ENCODE data around the gene GEMIN5. TPM values are rescaled to one million over a fixed set of nuclear protein-coding genes. Genes with fewer than 3 reads are reported as not detected.
"Not testable (repeated sequence)": the region's sequence is repeated elsewhere in the genome, so short reads cannot be mapped to it uniquely, and the experiment has no call there.

GEMIN5 gene
- polyA plus RNA-seq, 6 donors from 2014 or later: 3.5 to 16.3 (median 10.7) TPM

GRCh38 chr5:154966874-154967273 lies 28.9 kb upstream of the GEMIN5 start:
- ATAC-seq (ENCODE audit: low read depth in 2 of 2): no peak
- Mint-ChIP-seq H3K9me3 (no peaks in the 10 kb centered on the region), H3K36me3 (peaks cover 20 to 30% of the 10 kb centered on the region in 2 donors), H3K27ac (peak overlapping the region in 1 of 6 donors; percentile 17), H3K4me1 (peaks cover 0 to 7% (median 3%) of the 10 kb centered on the region in 3 donors), H3K27me3 (no peaks in the 10 kb centered on the region), H3K4me3 (peak overlapping the region in 1 of 8 donors; percentile 17)
- DNase-seq: no peak

GRCh38 chr5:154966081-154966841 lies 28.2 kb upstream of the GEMIN5 start:
- peaks cover 20 to 30% of the 10 kb centered on the region in 2 donors for H3K36me3 Mint-ChIP-seq
- no peak for DNase-seq
- H3K27ac Mint-ChIP-seq: peak overlapping the region in 2 of 6 donors; percentile 12 to 17
- no peaks in the 10 kb centered on the region for H3K9me3 Mint-ChIP-seq
- H3K4me3 Mint-ChIP-seq: peak overlapping the region in 1 of 8 donors; percentile 17
- no peaks in the 10 kb centered on the region for H3K27me3 Mint-ChIP-seq
- no peak for ATAC-seq (ENCODE audit: low read depth in 2 of 2)
- H3K4me1 Mint-ChIP-seq: peaks cover 0 to 7% (median 3%) of the 10 kb centered on the region in 3 donors

GRCh38 chr5:154962494-154962893 lies 24.5 kb upstream of the GEMIN5 start:
- Mint-ChIP-seq H3K27ac (no peak overlapping the region), H3K4me3 (no peak overlapping the region), H3K27me3 (no peaks in the 10 kb centered on the region), H3K36me3 (peaks cover 20 to 32% of the 10 kb centered on the region in 2 donors), H3K4me1 (peaks cover 0 to 7% (median 3%) of the 10 kb centered on the region in 3 donors), H3K9me3 (no peaks in the 10 kb centered on the region)
- ATAC-seq (ENCODE audit: low read depth in 2 of 2) (no peak), DNase-seq (no peak)

GRCh38 chr5:154956712-154957111 lies 18.7 kb upstream of the GEMIN5 start:
- ATAC-seq (ENCODE audit: low read depth in 2 of 2): no peak
- no peaks in the 10 kb centered on the region for H3K9me3 Mint-ChIP-seq
- H3K4me1 Mint-ChIP-seq: peaks cover 0 to 5% (median 0%) of the 10 kb centered on the region in 3 donors
- peaks cover 0 to 19% of the 10 kb centered on the region in 2 donors for H3K36me3 Mint-ChIP-seq
- no peak overlapping the region for H3K4me3 Mint-ChIP-seq
- no peaks in the 10 kb centered on the region for H3K27me3 Mint-ChIP-seq
- H3K27ac Mint-ChIP-seq: no peak overlapping the region
- DNase-seq: no peak

GRCh38 chr5:154949781-154950180 lies 11.8 kb upstream of the GEMIN5 start:
- Mint-ChIP-seq H3K4me1 (peaks cover 11 to 25% (median 20%) of the 10 kb centered on the region in 3 donors), H3K36me3 (no peaks in the 10 kb centered on the region), H3K9me3 (no peaks in the 10 kb centered on the region), H3K27ac (peak overlapping the region in 4 of 6 donors; percentile 2 to 77 (median 16)), H3K27me3 (no peaks in the 10 kb centered on the region), H3K4me3 (no peak overlapping the region)
- DNase-seq (no peak), ATAC-seq (ENCODE audit: low read depth in 2 of 2) (no peak)

GRCh38 chr5:154948313-154948712 lies 10.3 kb upstream of the GEMIN5 start:
- H3K27ac Mint-ChIP-seq: no peak overlapping the region
- H3K4me3 Mint-ChIP-seq: no peak overlapping the region
- ATAC-seq (ENCODE audit: low read depth in 2 of 2): no peak
- DNase-seq: no peak
- H3K9me3 Mint-ChIP-seq: no peaks in the 10 kb centered on the region
- peaks cover 11 to 26% (median 20%) of the 10 kb centered on the region in 3 donors for H3K4me1 Mint-ChIP-seq
- no peaks in the 10 kb centered on the region for H3K27me3 Mint-ChIP-seq
- H3K36me3 Mint-ChIP-seq: no peaks in the 10 kb centered on the region

GRCh38 chr5:154947778-154948177 lies 9.8 kb upstream of the GEMIN5 start:
- peak overlapping the region in 1 of 6 donors; percentile 62 for H3K27ac Mint-ChIP-seq
- H3K9me3 Mint-ChIP-seq: no peaks in the 10 kb centered on the region
- peaks cover 17 to 31% (median 23%) of the 10 kb centered on the region in 3 donors for H3K4me1 Mint-ChIP-seq
- no peaks in the 10 kb centered on the region for H3K36me3 Mint-ChIP-seq
- no peak for ATAC-seq (ENCODE audit: low read depth in 2 of 2)
- no peak for DNase-seq
- no peak overlapping the region for H3K4me3 Mint-ChIP-seq
- H3K27me3 Mint-ChIP-seq: no peaks in the 10 kb centered on the region

GRCh38 chr5:154945695-154946301 lies 7.8 kb upstream of the GEMIN5 start:
- peak overlapping the region in 3 of 6 donors; percentile 7 to 71 (median 50) for H3K27ac Mint-ChIP-seq
- DNase-seq: no peak
- H3K4me3 Mint-ChIP-seq: no peak overlapping the region
- no peaks in the 10 kb centered on the region for H3K36me3 Mint-ChIP-seq
- no peaks in the 10 kb centered on the region for H3K27me3 Mint-ChIP-seq
- H3K4me1 Mint-ChIP-seq: peaks cover 26 to 46% (median 37%) of the 10 kb centered on the region in 3 donors
- H3K9me3 Mint-ChIP-seq: no peaks in the 10 kb centered on the region
- ATAC-seq (ENCODE audit: low read depth in 2 of 2): no peak

- Mint-ChIP-seq H3K27ac (no peak overlapping the region), H3K4me3 (no peak overlapping the region), H3K36me3 (no peaks in the 10 kb centered on the region), H3K27me3 (no peaks in the 10 kb centered on the region), H3K4me1 (peaks cover 30 to 38% (median 35%) of the 10 kb centered on the region in 3 donors), H3K9me3 (no peaks in the 10 kb centered on the region)
- ATAC-seq (ENCODE audit: low read depth in 2 of 2) (no peak), DNase-seq (no peak)
These were observed 6.7 kb upstream of the GEMIN5 start for GRCh38 chr5:154944716-154945115.

GRCh38 chr5:154943527-154943926 lies 5.5 kb upstream of the GEMIN5 start:
- ATAC-seq (ENCODE audit: low read depth in 2 of 2): no peak
- H3K9me3 Mint-ChIP-seq: no peaks in the 10 kb centered on the region
- H3K4me1 Mint-ChIP-seq: peaks cover 26 to 34% (median 32%) of the 10 kb centered on the region in 3 donors
- no peak overlapping the region for H3K27ac Mint-ChIP-seq
- H3K4me3 Mint-ChIP-seq: peak overlapping the region in 3 of 8 donors; percentile 35 to 86 (median 43)
- H3K36me3 Mint-ChIP-seq: no peaks in the 10 kb centered on the region
- H3K27me3 Mint-ChIP-seq: no peaks in the 10 kb centered on the region
- DNase-seq: no peak

GRCh38 chr5:154940772-154941620 lies 3.0 kb upstream of the GEMIN5 start, which contains the start of gene MRPL22:
TSS of gene MRPL22 (plus strand) at chr5:154941073. CDS start at chr5:154941111, 38 bp downstream.
- Mint-ChIP-seq H3K36me3 (no peaks in the 10 kb centered on the region), H3K9me3 (no peaks in the 10 kb centered on the region), H3K27me3 (no peaks in the 10 kb centered on the region), H3K27ac (peak within 1 kb of the TSS; percentile 92 to 97 (median 96)), H3K4me1 (peaks cover 33 to 48% (median 36%) of the 10 kb centered on the region in 3 donors), H3K4me3 (peak within 1 kb of the TSS; percentile 88 to 100 (median 98))
- ATAC-seq (ENCODE audit: low read depth in 2 of 2) (peak; percentile 75), DNase-seq (peak; percentile 94)

GRCh38 chr5:154940375-154940771 lies 2.4 kb upstream of the GEMIN5 start:
- Mint-ChIP-seq H3K27ac (peak overlapping the region; percentile 92 to 97 (median 96)), H3K36me3 (peaks cover 0 to under 1% of the 10 kb centered on the region in 2 donors), H3K4me1 (peaks cover 35 to 52% (median 37%) of the 10 kb centered on the region in 3 donors), H3K4me3 (peak overlapping the region; percentile 88 to 100 (median 98)), H3K27me3 (no peaks in the 10 kb centered on the region), H3K9me3 (no peaks in the 10 kb centered on the region)
- no peak for ATAC-seq (ENCODE audit: low read depth in 2 of 2)
- DNase-seq: no peak

GRCh38 chr5:154939387-154939786 lies 1.4 kb upstream of the GEMIN5 start:
- H3K9me3 Mint-ChIP-seq; ATAC-seq (ENCODE audit: low read depth in 2 of 2); DNase-seq; H3K27me3 Mint-ChIP-seq: not testable (repeated sequence)
- peaks cover 9 to 10% of the 10 kb centered on the region in 2 donors for H3K36me3 Mint-ChIP-seq
- peak overlapping the region; percentile 60 to 94 (median 86) for H3K27ac Mint-ChIP-seq
- H3K4me3 Mint-ChIP-seq: peak overlapping the region; percentile 47 to 100 (median 91)
- H3K4me1 Mint-ChIP-seq: peaks cover 44 to 60% (median 47%) of the 10 kb centered on the region in 3 donors
